ENCODE measurements around the gene DHRS2. TPM values are rescaled to one million over a fixed set of nuclear protein-coding genes. Genes with fewer than 3 reads are reported as not detected.

DHRS2 gene
- total and polyA plus RNA-seq, 2 of the 4 experiments (the other 2 are of a cell fraction), result 0.12 to 0.18 TPM

- H3K4me3 ChIP-seq (ENCODE audit: insufficient read depth, low read depth, low read length), result no peak overlapping the region
- H3K56ac ChIP-seq (ENCODE audit: extremely low read depth, insufficient read depth, low read length), result no peak overlapping the region
- intact Hi-C loops (cut with micrococcal nuclease), result no loop called here
- H3K9me1 ChIP-seq (ENCODE audit: insufficient read depth, low read length), result no peaks in the 10 kb centered on the region
- H2AK9ac ChIP-seq (replicated peaks; ENCODE audit: low read depth, low read length, poor library complexity), result no peak overlapping the region
- H4K91ac ChIP-seq (ENCODE audit: insufficient read depth, low read depth, low read length), result no peak overlapping the region
- no peaks in the 10 kb centered on the region for H3K36me3 ChIP-seq (ENCODE audit: control insufficient read depth, insufficient read depth, low read length)
- H2AFZ ChIP-seq (replicated peaks; ENCODE audit: low read length, poor library complexity), result no peak overlapping the region
- H2BK120ac ChIP-seq (ENCODE audit: low read depth, low read length), result no peak overlapping the region
- H3K27me3 ChIP-seq (ENCODE audit: control insufficient read depth, insufficient read depth, low read length), result peaks cover 5% of the 10 kb centered on the region
- H3K4me2 ChIP-seq (ENCODE audit: low read depth, low read length), result no peak overlapping the region
- H2BK15ac ChIP-seq (ENCODE audit: low read depth, low read length), result no peak overlapping the region
- DNase-seq, result no peak
- dilution Hi-C loops (cut with HindIII; ENCODE audit: low sequenced_read_pairs, unreplicated experiment), result no loop called here
- no peaks in the 10 kb centered on the region for H3K9me3 ChIP-seq (ENCODE audit: control insufficient read depth, insufficient read depth, low read length)
- no peaks in the 10 kb centered on the region for H3K4me1 ChIP-seq (ENCODE audit: control insufficient read depth, insufficient read depth, low read length)
- ChIA-PET CTCF (no interaction called here), POLR2A (ENCODE audit: unreplicated experiment) (no interaction called here)
- in situ Hi-C loops (cut with MboI; ENCODE audit: low sequenced_read_pairs), result no loop called here
- whole genome bisulfite sequencing, 2 experiments (ENCODE audit: extremely low coverage in 2 of 2, insufficient read length in 1 of 2), result no CpG with 5 or more reads among the region's 4 CpGs
- no peak overlapping the region for H3K9ac ChIP-seq (ENCODE audit: low read depth, low read length)
- no peak overlapping the region for H3K27ac ChIP-seq (ENCODE audit: insufficient read depth, low read length)
- no peak overlapping the region for H3K23ac ChIP-seq (ENCODE audit: low read depth, low read length)
- BruUV-seq (replicated peaks), result no TSS peak
- H4K8ac ChIP-seq (ENCODE audit: low read depth in 2 of 2, low read length in 2 of 2), result no peak overlapping the region
- no peak overlapping the region for H2AK5ac ChIP-seq (ENCODE audit: low read depth, low read length)
- ATAC-seq (ENCODE audit: low read depth), result no peak
- H3K4ac ChIP-seq (ENCODE audit: low read depth, low read length), result no peak overlapping the region
- H4K20me1 ChIP-seq (ENCODE audit: insufficient read depth, low read length), result no peaks in the 10 kb centered on the region
- no peak overlapping the region for H4K5ac ChIP-seq (ENCODE audit: low read depth, low read length)
- H2BK5ac ChIP-seq (ENCODE audit: low read depth, low read length, poor library complexity, severe bottlenecking), result no peak overlapping the region
- TF ChIP-seq CEBPB (IDR thresholded peaks at IDR 0.05; ENCODE audit: low read depth, low read length) (no peak), MAFK (IDR thresholded peaks at IDR 0.05; ENCODE audit: low read depth, low read length) (no peak), SMC3 (IDR thresholded peaks at IDR 0.05; ENCODE audit: low read depth, low read length) (no peak), BHLHE40 (IDR thresholded peaks at IDR 0.05; ENCODE audit: low read depth, low read length) (no peak), CHD1 (IDR thresholded peaks at IDR 0.05; ENCODE audit: low read depth, low read length) (no peak)
- no peak overlapping the region for H3K18ac ChIP-seq (ENCODE audit: low read depth, low read length)
- no peak overlapping the region for H3K14ac ChIP-seq (replicated peaks; ENCODE audit: low read depth, low read length)
- no peaks in the 10 kb centered on the region for H3K79me1 ChIP-seq (ENCODE audit: low read depth in 1 of 2, low read length in 2 of 2)
- no peak overlapping the region for H2BK20ac ChIP-seq (ENCODE audit: low read depth, low read length)
These were observed 25.3 kb upstream of the DHRS2 start for GRCh38 chr14:23610815-23611289.
